ENCODE measurements around the gene CCNDBP1.
"Not testable (repeated sequence)": the region's sequence is repeated elsewhere in the genome, so short reads cannot be mapped to it uniquely, and the experiment has no call there.

The CCNDBP1 gene

DNA sequence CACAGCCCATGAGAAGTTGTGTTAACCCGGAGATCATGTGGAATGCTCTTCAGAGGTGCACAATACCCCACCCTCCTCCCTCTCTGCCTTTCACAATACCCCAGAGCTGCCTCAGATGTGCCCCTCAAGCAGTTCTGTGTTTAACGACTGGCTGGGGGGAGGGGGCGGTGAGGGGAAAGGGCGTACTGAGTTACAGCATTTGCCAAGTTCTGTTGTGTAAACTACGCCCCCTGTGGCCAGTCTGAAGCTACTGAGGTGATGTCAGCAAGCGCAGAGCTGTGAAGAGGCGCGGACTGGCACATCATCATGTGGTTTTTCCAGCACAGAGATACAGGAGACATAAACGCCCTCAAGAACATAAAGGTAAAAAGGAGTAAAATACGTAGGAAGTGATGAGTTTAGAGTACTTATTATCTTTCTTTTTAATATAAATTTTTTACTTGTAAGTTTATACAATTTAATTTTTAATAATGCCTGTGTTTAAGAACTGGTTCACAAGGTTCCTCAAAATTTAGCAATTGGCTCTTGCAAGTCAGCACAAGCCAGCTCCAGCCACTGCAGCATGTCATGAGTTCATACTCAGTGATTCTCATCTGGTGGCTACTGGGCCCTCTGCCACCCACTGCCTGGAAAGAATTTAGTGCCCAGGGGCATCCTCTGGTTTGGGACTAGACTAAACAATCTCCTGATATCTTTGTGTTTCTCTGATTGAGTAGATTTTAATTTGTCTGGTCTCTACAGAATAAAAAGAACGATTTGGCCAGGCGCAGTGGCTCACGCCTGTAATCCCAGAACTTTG, 33.9 kb downstream of the CCNDBP1 start:
- no peak for DNase-seq (ENCODE audit: low read depth)

DNA sequence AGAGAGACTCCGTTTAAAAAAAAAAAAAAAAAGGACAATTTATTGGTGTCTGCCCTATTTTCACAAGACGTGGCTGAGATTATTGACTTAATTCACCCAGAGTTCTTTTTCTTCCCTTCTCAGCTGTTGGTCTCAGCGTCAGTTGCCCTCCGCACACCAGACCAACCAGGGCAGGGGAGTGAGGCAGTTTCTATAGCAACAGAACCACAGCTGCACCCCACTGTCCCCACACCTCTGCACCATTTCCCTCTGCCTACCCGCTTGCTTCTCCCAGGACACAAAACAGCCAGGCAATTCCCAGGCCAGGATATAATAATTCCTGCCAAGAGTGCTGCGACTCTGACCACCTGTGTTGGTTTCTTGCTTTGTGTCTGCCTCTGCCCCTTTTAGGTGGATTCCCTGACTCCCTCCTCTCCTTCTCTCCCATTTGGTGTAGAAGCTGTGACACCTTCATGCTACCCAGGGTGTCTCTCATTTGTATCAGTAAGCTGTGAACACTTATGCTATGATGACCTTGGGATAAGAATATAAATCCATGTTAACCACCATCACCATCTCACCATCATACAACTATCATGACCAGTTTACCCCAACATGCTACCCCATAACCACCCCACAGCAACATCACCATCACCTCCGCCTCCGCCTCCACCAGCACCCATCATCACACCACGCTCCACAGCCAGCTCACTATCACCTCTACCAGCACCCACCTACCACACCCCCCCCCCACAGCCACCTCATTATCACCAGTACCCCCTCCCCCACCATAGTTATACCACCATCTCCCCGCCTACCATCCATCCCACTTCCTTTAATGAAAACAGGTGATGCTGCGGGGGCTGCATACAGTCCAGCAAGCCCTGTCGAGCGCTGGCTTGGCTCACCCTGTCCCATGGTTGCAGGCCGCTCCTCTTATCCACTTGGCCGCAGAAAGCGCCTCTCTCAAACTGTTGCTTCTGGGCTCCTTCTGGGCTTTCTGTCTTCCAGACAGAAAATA, 35.0 kb downstream of the CCNDBP1 start:
- DNase-seq (ENCODE audit: low read depth), result no peak

GRCh38 chr15:43220991-43221403, 35.8 kb downstream of the CCNDBP1 start, which contains the start of gene EPB42:
Gene EPB42 (minus strand): TSS chr15:43221018. CDS start chr15:43220825, 193 bp downstream.
- no peak for DNase-seq (ENCODE audit: low read depth)

DNA sequence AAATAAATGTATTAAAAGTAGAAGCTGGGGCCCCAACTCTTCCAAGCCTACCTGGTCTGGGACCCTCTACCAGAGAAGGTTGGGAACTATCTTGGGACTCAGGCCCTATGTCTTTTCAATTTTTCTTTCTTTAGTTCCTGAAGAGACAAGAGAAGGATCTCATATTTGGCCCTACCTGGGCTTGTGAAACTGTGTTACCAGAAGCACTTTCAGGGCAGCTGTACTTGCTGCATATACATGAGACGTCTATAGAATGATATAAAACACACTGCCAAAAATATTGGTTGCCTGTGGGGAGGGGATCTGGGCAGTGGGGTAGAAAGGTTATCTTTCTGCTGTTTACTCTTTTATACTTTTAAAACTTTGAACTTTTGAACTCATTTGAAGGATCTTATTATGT, 36.2 kb downstream of the CCNDBP1 start:
- DNase-seq (ENCODE audit: low read depth), result no peak

DNA sequence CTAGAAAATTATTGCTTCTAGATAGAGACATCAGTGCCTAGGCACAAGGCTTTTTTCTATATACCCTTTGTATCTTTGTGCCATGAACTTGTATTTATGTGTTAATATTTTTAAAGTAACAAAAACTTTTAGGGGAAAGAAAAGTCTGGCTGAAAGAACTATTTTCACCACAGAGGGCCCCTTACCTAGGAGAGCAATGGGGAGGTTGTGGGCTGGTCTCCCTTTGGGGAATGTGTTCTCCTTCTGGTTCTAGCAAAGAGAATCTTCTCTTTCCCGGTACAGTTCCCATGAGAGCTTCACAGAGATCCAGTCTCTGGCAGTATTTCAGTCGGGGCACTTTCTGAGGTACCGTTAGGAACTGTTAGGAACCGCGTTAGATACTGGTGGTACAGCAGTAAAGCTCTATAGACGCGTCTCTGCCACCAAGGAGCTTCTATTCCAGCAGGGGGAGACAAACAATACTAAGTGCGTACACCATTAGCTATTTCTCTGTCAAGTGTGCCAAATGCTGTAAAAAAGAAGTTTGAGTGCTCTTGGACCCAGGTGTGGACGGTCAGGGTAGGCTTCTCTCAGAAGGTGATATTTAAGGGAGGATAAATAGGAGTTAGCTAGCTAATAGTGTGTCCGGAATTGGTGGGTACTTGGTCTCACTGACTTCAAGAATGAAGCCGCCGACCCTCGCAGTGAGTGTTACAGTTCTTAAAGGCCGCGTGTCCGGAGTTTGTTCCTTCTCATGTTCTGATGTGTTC, 40.2 kb downstream of the CCNDBP1 start:
- no peak for DNase-seq (ENCODE audit: low read depth)

- DNase-seq (ENCODE audit: low read depth), result not testable (repeated sequence)
These were observed 40.7 kb downstream of the CCNDBP1 start for GRCh38 chr15:43225950-43226255.

DNA sequence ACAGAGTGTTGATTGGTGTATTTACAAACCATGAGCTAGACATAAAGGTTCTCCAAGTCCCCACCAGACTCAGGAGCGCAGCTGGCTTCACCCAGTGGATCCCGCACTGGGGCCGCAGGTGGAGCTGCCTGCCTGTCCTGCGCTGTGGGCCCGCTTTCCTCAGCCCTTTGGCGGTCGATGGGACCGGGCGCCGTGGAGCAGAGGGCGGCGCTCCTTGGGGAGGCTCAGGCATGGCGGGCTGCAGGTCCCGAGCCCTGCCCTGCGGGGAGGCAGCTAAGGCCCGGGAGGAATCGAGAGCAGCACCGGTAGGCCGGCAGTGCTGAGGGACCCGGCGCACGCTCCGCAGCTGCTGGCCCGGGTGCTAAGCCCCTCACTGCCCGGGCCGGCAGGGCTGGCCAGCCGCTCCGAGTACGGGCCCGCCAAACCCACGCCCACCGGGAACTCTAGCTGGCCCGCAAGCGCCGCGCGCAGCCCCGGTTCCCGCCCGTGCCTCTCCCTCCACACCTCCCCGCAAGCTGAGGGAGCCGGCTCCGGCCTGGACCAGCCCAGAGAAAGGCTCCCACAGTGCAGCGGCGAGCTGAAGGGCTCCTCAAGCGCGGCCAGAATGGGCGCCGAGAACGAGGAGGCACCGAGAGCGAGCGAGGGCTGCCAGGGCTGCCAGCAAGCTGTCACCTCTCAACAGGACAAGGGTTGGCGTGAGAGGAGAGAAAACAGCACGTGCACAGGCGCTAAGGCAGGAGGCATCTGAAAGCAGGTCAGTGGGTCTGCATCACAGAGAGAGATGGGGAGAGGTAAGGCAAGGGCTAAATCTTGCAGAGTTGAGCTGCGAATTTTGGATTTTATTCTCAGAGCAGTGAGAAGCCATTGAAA, 41.5 kb downstream of the CCNDBP1 start:
- DNase-seq (ENCODE audit: low read depth), result no peak

- DNase-seq (ENCODE audit: low read depth), result no peak
These were observed 44.8 kb downstream of the CCNDBP1 start for GRCh38 chr15:43229977-43230376.

GRCh38 chr15:43230640-43231115, 45.5 kb downstream of the CCNDBP1 start:
- DNase-seq (ENCODE audit: low read depth), result no peak

GRCh38 chr15:43232289-43232874, 47.2 kb downstream of the CCNDBP1 start:
- no peak for DNase-seq (ENCODE audit: low read depth)

GRCh38 chr15:43235536-43235935, 50.3 kb downstream of the CCNDBP1 start:
- DNase-seq (ENCODE audit: low read depth), result no peak

DNA sequence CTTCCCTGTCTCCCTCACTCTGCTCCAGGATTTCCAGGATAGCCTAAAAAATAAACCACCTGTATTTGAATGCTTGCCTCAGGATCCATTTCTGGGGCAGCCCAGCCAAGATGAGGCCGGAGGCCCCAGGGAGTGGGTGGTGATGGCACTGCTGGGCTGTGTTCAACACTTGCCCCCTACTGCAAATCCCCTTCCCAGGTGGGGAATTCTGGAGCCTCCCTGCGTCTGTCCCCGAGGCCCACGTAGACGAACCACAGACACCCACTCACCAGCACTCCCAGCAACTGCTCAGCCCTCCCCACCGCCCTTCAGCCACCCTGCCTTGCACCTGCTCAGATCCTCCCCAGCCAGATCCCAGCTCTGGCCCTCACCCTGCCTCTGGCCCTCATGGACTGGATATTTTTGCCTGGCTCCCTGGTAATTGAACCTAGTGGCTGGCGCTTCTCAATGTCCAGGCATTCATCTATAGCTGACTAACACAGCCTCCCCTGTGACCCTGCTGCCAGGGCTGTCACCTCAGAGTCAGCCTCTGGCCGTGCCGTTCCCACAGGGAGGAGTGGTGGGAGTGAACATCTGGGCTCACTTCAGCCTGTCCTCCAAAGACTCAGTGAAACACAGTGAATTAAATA, 52.8 kb downstream of the CCNDBP1 start:
- DNase-seq (ENCODE audit: low read depth), result no peak

GRCh38 chr15:43238671-43239131, 53.5 kb downstream of the CCNDBP1 start:
- DNase-seq (ENCODE audit: low read depth), result no peak

DNA sequence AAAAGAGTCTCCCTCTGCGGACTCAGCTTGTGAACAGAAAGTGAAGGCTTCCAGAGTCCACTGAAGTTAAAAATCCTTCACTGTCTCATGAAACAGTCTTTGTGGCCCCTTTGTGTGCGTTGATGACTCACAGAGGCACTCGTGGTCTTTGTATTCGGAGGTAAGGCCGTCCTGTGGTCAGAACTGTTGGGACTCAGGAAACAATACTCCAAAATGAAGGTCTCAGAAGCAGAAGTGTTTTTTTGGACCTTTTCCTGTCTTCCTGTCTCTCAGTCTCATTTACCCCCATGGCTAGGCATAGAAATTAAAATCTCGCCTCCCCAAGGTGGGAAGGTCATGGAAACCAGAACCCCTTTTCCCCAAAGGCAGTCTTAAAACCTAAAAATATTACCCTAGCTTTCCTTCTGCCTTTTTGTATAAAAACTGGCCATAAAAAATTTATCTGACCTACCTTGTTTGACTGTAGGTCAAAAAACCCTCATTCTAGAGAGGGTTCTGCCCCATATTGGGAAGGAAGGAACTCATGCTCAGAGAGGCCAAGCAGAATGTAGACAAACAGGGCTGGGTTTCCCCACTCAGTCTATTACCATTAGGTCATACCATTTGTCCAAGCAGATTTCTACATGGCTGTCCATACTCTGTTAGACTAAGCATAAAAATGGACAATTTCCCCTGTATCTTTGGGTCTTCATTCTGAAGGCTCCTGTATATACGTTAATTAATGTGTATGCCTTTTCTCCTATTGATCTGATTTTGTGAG, 54.7 kb downstream of the CCNDBP1 start:
- no peak for DNase-seq (ENCODE audit: low read depth)

GRCh38 chr15:43241100-43241499, 55.9 kb downstream of the CCNDBP1 start:
- no peak for DNase-seq (ENCODE audit: low read depth)

GRCh38 chr15:43242616-43243015, 57.4 kb downstream of the CCNDBP1 start:
- DNase-seq (ENCODE audit: low read depth), result no peak

- no peak for DNase-seq (ENCODE audit: low read depth)
These were observed 57.9 kb downstream of the CCNDBP1 start for GRCh38 chr15:43243020-43243645.

DNA sequence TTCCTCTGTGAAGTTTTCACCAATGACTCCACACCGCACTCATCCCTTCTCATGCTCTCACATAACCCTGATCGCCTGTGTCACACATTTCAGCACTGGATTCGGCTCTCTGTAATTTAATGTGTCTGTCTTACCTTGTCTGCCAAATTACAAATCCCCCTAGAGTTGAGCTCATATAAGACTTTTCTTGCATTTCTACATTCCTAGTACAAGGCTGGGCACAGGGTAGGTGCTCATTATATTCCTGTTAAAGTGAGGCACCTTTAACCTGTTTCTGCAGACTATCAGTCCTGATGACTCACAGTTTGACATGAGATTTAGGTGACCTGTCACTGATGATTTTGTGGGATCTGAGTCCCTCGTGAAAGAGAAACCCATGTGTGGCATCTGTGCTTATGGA, 58.9 kb downstream of the CCNDBP1 start:
- no peak for DNase-seq (ENCODE audit: low read depth)

- no peak for DNase-seq (ENCODE audit: low read depth)
These were observed 61.1 kb downstream of the CCNDBP1 start for GRCh38 chr15:43246261-43246774.

All from stimulated activated CD8-positive, alpha-beta memory T cell treated with anti-CD3 and anti-CD28 coated beads, Interleukin-12 subunit alpha, Interleukin-12 subunit beta, amount 100 ng/mL, for 4 hours (primary cell).